ENCODE data around the gene FTSJ1. TPM values are rescaled to one million over a fixed set of nuclear protein-coding genes. Genes with fewer than 3 reads are reported as not detected.
A peak's percentile ranks its signal among the peaks of the same experiment; 100 is the strongest.

FTSJ1 gene
- total and polyA plus RNA-seq, 8 donors: 14.8 to 35.5 (median 21.0) TPM

DNA sequence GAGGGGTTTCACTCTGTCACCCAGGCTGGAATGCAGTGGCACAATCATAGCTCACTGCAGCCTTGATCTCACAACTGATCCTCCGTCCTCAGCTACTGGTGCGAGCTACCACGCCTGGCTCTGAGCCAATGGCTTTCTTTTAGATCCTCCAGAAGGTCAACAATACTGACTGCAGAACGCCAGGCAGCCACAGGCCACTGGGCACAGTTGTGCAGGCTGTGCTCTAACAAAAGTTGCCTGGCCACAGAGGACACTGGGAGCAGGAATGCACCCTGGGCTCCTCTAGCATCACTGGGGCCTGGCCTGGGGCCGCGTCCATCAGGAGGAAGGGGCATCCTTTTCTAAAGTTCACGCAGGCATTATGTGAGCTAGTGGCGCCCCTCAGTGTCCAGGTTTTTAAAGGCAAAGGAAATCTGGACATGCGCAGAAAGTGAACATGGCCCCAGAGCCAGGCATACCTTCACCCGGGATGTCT lies 17.9 kb downstream of the FTSJ1 start:
- Histone ChIP-seq H3K4me1 (no peaks in the 10 kb centered on the region), H3K27me3 (no peaks in the 10 kb centered on the region), H3K27ac (no peak overlapping the region), H3K4me3 (no peak overlapping the region), H3K9me3 (no peaks in the 10 kb centered on the region), H3K36me3 (no peaks in the 10 kb centered on the region)
- ATAC-seq (peak; percentile 77 to 93 (median 83)), FAIRE-seq (no peak), DNase-seq (peak in 1 of 6 donors; percentile 49)
- TF ChIP-seq, protein P1, sequence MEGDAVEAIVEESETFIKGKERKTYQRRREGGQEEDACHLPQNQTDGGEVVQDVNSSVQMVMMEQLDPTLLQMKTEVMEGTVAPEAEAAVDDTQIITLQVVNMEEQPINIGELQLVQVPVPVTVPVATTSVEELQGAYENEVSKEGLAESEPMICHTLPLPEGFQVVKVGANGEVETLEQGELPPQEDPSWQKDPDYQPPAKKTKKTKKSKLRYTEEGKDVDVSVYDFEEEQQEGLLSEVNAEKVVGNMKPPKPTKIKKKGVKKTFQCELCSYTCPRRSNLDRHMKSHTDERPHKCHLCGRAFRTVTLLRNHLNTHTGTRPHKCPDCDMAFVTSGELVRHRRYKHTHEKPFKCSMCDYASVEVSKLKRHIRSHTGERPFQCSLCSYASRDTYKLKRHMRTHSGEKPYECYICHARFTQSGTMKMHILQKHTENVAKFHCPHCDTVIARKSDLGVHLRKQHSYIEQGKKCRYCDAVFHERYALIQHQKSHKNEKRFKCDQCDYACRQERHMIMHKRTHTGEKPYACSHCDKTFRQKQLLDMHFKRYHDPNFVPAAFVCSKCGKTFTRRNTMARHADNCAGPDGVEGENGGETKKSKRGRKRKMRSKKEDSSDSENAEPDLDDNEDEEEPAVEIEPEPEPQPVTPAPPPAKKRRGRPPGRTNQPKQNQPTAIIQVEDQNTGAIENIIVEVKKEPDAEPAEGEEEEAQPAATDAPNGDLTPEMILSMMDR (IDR thresholded peaks at IDR 0.05): no peak
- 9 to 25% methylated on average over 10 of the region's 10 CpGs for WGBS, 2 donors
- intact Hi-C loops (cut with DNase I): no loop called here

DNA sequence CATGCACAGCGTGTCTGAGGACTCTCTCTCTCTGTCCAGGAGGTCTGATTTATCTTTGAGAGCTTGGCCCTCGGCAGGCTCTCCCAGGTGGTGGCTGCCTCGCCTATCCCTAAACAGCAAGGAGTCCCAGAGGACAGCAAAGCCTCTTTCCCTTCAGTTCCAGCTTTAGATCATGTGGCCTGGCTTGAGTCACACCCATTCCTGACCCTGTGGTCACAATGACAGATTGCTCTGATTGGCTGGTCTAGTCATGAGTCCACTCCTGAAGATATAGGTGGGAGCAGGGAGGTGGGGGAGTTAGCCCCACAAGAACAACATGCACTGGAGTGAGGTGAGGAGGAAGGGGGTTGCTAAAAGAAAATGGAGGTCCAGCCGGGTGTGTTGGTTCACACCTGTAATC lies 20.7 kb downstream of the FTSJ1 start:
- intact Hi-C loops (cut with DNase I): no loop called here
- FAIRE-seq: no peak
- ATAC-seq: no peak
- no peaks in the 10 kb centered on the region for H3K27me3 ChIP-seq
- H3K36me3 ChIP-seq: no peaks in the 10 kb centered on the region
- DNase-seq: no peak
- 73 to 75% methylated on average over 4 of the region's 4 CpGs for WGBS, 2 donors
- no peaks in the 10 kb centered on the region for H3K9me3 ChIP-seq
- no peaks in the 10 kb centered on the region for H3K4me1 ChIP-seq
- no peak overlapping the region for H3K4me3 ChIP-seq
- TF ChIP-seq, protein P1 (IDR thresholded peaks at IDR 0.05): no peak
- no peak overlapping the region for H3K27ac ChIP-seq

DNA sequence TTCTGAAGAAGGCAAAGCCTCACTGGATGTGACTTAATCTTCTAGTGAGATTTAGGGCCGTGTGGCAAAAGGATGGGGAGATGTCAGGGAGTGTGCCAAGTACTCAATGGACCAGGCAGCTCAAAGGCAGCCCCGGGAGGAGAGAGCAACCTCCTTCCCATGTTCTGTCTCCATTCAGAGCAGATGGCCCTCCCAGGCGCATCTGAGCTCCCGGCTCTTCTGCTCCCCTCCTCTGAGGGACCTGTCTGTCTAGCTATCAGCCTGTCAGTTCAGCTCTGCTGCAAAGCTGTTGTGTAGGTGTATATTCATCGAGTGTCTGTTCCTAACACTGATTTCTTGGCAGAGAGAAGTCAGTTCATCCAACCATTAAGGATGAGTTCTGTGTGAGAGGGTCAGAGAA lies 21.9 kb downstream of the FTSJ1 start:
- ATAC-seq (no peak), FAIRE-seq (no peak), DNase-seq (no peak)
- Histone ChIP-seq H3K27ac (no peak overlapping the region), H3K4me1 (no peaks in the 10 kb centered on the region), H3K36me3 (no peaks in the 10 kb centered on the region), H3K9me3 (no peaks in the 10 kb centered on the region), H3K27me3 (no peaks in the 10 kb centered on the region), H3K4me3 (no peak overlapping the region)
- TF ChIP-seq, protein P1 (IDR thresholded peaks at IDR 0.05): no peak
- intact Hi-C loops (cut with DNase I): no loop called here
- WGBS, 2 donors: 46 to 57% methylated on average over 5 of the region's 5 CpGs

DNA sequence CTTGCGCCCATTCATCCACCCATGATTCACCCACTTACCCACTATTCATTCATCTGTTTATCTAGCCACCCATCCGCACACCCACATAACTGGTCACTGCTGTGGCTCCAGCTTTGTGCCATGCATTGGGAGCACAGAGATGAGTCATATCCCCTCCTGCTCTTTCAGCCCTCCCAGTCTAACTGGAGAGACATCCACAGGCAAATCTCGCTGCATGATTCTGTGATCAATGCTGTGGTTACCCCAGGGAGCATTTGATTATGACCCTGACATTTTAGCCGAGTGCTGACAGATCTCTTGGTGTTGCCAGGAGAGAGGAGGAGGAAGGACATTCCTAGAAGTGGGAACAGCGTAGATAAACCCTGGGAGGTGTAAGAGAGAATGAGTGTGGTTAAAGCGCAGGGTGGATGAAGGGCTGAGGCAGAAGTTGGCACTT lies 22.4 kb downstream of the FTSJ1 start:
- FAIRE-seq (no peak), DNase-seq (no peak), ATAC-seq (no peak)
- TF ChIP-seq, protein P1 (IDR thresholded peaks at IDR 0.05): no peak
- WGBS, 2 donors: 55 to 75% methylated on average over 6 of the region's 6 CpGs
- H3K4me3 ChIP-seq: no peak overlapping the region
- no peaks in the 10 kb centered on the region for H3K36me3 ChIP-seq
- H3K9me3 ChIP-seq: no peaks in the 10 kb centered on the region
- no peaks in the 10 kb centered on the region for H3K27me3 ChIP-seq
- intact Hi-C loops (cut with DNase I): no loop called here
- H3K27ac ChIP-seq: no peak overlapping the region
- H3K4me1 ChIP-seq: no peaks in the 10 kb centered on the region

DNA sequence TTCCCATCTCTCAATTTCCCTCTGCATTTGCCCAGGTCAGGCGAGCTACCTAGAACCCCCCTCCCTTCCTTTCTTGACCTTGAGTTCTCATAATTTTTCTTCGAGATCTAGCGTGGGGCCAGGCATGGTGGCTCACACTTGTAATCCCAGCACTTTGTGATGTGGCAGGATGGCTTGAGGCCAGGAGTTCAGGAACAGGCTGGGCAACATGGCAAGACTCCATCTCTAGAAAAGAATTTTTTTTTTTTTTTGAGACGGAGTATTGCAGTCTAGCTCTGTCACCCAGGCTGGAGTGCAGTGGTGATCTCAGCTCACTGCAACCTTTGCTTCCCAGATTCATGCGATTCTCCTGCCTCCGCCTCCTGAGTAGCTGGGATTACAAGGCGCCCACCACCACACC lies 28.3 kb downstream of the FTSJ1 start:
- intact Hi-C loops (cut with DNase I): no loop called here
- H3K4me3 ChIP-seq: no peak overlapping the region
- no peaks in the 10 kb centered on the region for H3K27me3 ChIP-seq
- no peak for DNase-seq
- no peaks in the 10 kb centered on the region for H3K4me1 ChIP-seq
- H3K27ac ChIP-seq: no peak overlapping the region
- ATAC-seq: no peak
- H3K9me3 ChIP-seq: no peaks in the 10 kb centered on the region
- 59% methylated on average over 7 of the region's 7 CpGs for WGBS, 2 donors
- FAIRE-seq: no peak
- TF ChIP-seq, protein P1 (IDR thresholded peaks at IDR 0.05): no peak
- no peaks in the 10 kb centered on the region for H3K36me3 ChIP-seq
